K562 (cell line): ENCODE data around the gene ZCCHC8. TPM values are rescaled to one million over a fixed set of nuclear protein-coding genes. Genes with fewer than 3 reads are reported as not detected.
A peak's percentile ranks its signal among the peaks of the same experiment; 100 is the strongest.

Source experiments
- CBFA2T2 ChIP-seq: fragments of 450-650 bp; conservative IDR thresholded peaks from 2 replicates; pipeline ENCODE4 v1.6.1; 2017; ENCODE audit warnings: mild to moderate bottlenecking
- CBFA2T3 ChIP-seq: fragments of 450-650 bp; IDR thresholded peaks from 2 replicates; pipeline ENCODE4 v1.6.1; 2017
- ESRRA ChIP-seq: fragments of 450-650 bp; IDR thresholded peaks from 2 replicates; pipeline ENCODE4 v1.6.1; 2014; ENCODE audit warnings: low read depth, mild to moderate bottlenecking, moderate library complexity, borderline replicate concordance
- FOS ChIP-seq: IDR thresholded peaks from 3 replicates; pipeline ENCODE4 v1.6.1; 2011; ENCODE audit not compliant: insufficient read length; ENCODE audit errors: extremely low read depth
- GABPB1 ChIP-seq: sonication (generic); formaldehyde crosslinking; IDR thresholded peaks from 2 replicates; pipeline ENCODE4 v1.8.0; 2022; ENCODE audit warnings: mild to moderate bottlenecking, missing genetic modification reagents
- HEY1 ChIP-seq: fragments of 250-450 bp; sonication (Bioruptor Pico); IDR thresholded peaks from 2 replicates; pipeline ENCODE4 v1.5.0; 2020; ENCODE audit warnings: mild to moderate bottlenecking, moderate library complexity, borderline replicate concordance
- KLF6 ChIP-seq: fragments of 250-450 bp; sonication (Bioruptor Pico); IDR thresholded peaks from 2 replicates; pipeline ENCODE4 v1.4.0; 2020; ENCODE audit warnings: mild to moderate bottlenecking, moderate library complexity, borderline replicate concordance
- MTA2 ChIP-seq: fragments of 450-650 bp; IDR thresholded peaks from 2 replicates; pipeline ENCODE4 v1.6.1; 2016; ENCODE audit warnings: low read depth
- NCOR1 ChIP-seq: fragments of 450-650 bp; IDR thresholded peaks from 2 replicates; pipeline ENCODE4 v1.6.1; 2016; ENCODE audit warnings: mild to moderate bottlenecking, moderate library complexity
- POLR2AphosphoS2 ChIP-seq: IDR thresholded peaks from 2 replicates; pipeline ENCODE4 v1.6.1; 2012; ENCODE audit warnings: low read length, improper control_type of control experiment
- RCOR1 ChIP-seq, 2 experiments: IDR thresholded peaks; 2 replicates each; pipeline ENCODE4 v1.6.1; 2012; ENCODE audit warnings: low read depth in 2 of 2, low read length in 2 of 2, borderline replicate concordance in 1 of 2, improper control_type of control experiment in 1 of 2
- TAF7 ChIP-seq: fragments of 450-650 bp; IDR thresholded peaks from 2 replicates; pipeline ENCODE4 v1.6.1; 2016; ENCODE audit warnings: missing genetic modification characterization, missing compliant biosample characterization
- TCF3 ChIP-seq: sonication (generic); formaldehyde crosslinking; IDR thresholded peaks from 2 replicates; pipeline ENCODE4 v1.4.0; 2020; ENCODE audit warnings: mild to moderate bottlenecking, missing genetic modification reagents
- ZNF174 ChIP-seq: fragments of 250-450 bp; sonication (Bioruptor Pico); IDR thresholded peaks from 2 replicates; pipeline ENCODE4 v1.4.0; 2020; ENCODE audit warnings: mild to moderate bottlenecking
- ZNF232 ChIP-seq: sonication (generic); formaldehyde crosslinking; IDR thresholded peaks from 2 replicates; pipeline ENCODE4 v1.8.0; 2022; ENCODE audit warnings: mild to moderate bottlenecking, missing genetic modification reagents
- ZNF282 ChIP-seq: sonication (generic); formaldehyde crosslinking; IDR thresholded peaks from 2 replicates; pipeline ENCODE4 v1.8.1; 2023; ENCODE audit warnings: missing genetic modification reagents
- ZNF644 ChIP-seq: fragments of 200-800 bp; sonication (Bioruptor generic); IDR thresholded peaks from 2 replicates; pipeline ENCODE4 v1.6.1; 2016; ENCODE audit warnings: low read depth, missing genetic modification characterization, missing compliant biosample characterization
- polyA plus RNA-seq, 8 experiments: library from polyadenylated mRNA; depleted of rRNA in 4 of 8; stranded (reverse) in 5 of 8; unstranded in 3 of 8; fragments of >200 nt; fragmentation: Nextera tagmentation in 2 of 8; fragmentation: Illumina TruSeq in 1 of 8; extraction: Ambion mirVana in 2 of 8; extraction: Trizol in 1 of 8; gene quantifications; 2 replicates each; pipeline versions ENCODE4 v1.2.1 to v1.2.3, GENCODE V29; 2011 to 2014; ENCODE audit warnings: inconsistent platforms in 1 of 8, missing spikeins in 1 of 8
- total RNA-seq, 7 experiments: library from RNA; depleted of rRNA in 6 of 7; stranded (reverse); fragments of >200 nt in 6 of 7; fragmentation: Illumina TruSeq in 2 of 7; extraction: Trizol in 2 of 7; gene quantifications; 2 replicates each; pipeline versions ENCODE4 v1.2.1 to v1.2.3, GENCODE V29; 2011 to 2021; ENCODE audit warnings: low replicate concordance in 1 of 7
- TF ChIP-seq, protein P1 (sequence below): fragments of 250-450 bp; sonication (Bioruptor Pico); IDR thresholded peaks from 2 replicates; pipeline ENCODE4 v1.8.0; 2021; ENCODE audit warnings: mild to moderate bottlenecking, moderate library complexity
- TF ChIP-seq, protein P2 (sequence below): sonication (generic); formaldehyde crosslinking; IDR thresholded peaks from 2 replicates; pipeline ENCODE4 v1.9.0; 2022; ENCODE audit warnings: mild to moderate bottlenecking, missing genetic modification reagents
- TF ChIP-seq, protein P3 (sequence below): fragments of 250-450 bp; sonication (Bioruptor Pico); IDR thresholded peaks from 2 replicates; pipeline ENCODE4 v1.4.0; 2020; ENCODE audit warnings: mild to moderate bottlenecking
- TF ChIP-seq, protein P4 (sequence below), 2 experiments: fragments of 150-350 bp in 1 of 2; IDR thresholded peaks; 2 replicates each; pipeline ENCODE4 v1.6.1; 2012 to 2016; ENCODE audit warnings: low read depth in 2 of 2, low read length in 2 of 2, mild to moderate bottlenecking in 1 of 2, moderate library complexity in 1 of 2
- TF ChIP-seq, protein P5 (sequence below), 2 experiments: fragments of 450-650 bp; conservative IDR thresholded peaks; 2 replicates each; pipeline ENCODE4 v1.6.1; 2017; ENCODE audit warnings: mild to moderate bottlenecking in 2 of 2, moderate library complexity in 2 of 2

The ZCCHC8 gene
- total and polyA plus RNA-seq, 9 of the 15 experiments (the other 6 are each of a cell fraction or from before 2014, with no cell fraction given): 14.8 to 50.9 (median 34.1) TPM

DNA sequence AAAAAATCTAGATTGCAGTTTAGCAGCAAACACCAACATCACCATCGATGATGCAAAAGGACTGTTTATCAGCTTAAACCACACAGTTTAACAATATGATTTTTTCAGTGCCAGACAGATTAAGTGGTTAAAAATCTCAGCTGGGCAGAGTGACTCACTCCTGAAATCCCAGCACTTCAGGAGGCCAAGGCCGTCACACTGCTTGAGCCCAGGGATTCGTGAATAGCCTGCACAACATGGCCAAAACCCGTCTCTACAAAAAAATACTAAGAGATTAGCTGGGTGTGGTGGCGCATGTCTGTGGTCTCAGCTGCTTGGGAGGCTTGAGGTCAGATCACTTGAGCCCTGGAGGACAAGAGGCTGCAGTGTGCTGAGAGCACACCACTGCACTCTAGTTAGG is 17.1 kb upstream of the ZCCHC8 start (continued):
- TF ChIP-seq, protein P1, sequence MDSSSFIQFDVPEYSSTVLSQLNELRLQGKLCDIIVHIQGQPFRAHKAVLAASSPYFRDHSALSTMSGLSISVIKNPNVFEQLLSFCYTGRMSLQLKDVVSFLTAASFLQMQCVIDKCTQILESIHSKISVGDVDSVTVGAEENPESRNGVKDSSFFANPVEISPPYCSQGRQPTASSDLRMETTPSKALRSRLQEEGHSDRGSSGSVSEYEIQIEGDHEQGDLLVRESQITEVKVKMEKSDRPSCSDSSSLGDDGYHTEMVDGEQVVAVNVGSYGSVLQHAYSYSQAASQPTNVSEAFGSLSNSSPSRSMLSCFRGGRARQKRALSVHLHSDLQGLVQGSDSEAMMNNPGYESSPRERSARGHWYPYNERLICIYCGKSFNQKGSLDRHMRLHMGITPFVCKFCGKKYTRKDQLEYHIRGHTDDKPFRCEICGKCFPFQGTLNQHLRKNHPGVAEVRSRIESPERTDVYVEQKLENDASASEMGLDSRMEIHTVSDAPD (CRISPR knock-in tag): no peak
- TF ChIP-seq, protein P2, sequence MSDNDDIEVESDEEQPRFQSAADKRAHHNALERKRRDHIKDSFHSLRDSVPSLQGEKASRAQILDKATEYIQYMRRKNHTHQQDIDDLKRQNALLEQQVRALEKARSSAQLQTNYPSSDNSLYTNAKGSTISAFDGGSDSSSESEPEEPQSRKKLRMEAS (CRISPR knock-in tag): no peak
- TF ChIP-seq TAF7 (tag) (no peak), HEY1 (CRISPR knock-in tag) (no peak), ZNF282 (CRISPR knock-in tag) (no peak), MTA2 (no peak), ZNF174 (CRISPR knock-in tag) (no peak), FOS (no peak), RCOR1 (IDR thresholded peaks at IDR 0.05; ENCODE audit: borderline replicate concordance in 1 of 2, low read depth in 2 of 2, low read length in 2 of 2) (peak; percentile 97 to 98), ZNF644 (tag) (no peak), ESRRA (peak; percentile 16; the same call in 1 of the 2 replicates), NCOR1 (peak; percentile 38; the same call in 1 of the 2 replicates), CBFA2T2 (peak; percentile 49; the same call in 1 of the 2 replicates), KLF6 (CRISPR knock-in tag) (no peak), GABPB1 (CRISPR knock-in tag) (0 out of 2 replicates have a peak, but pooled peaks have one; percentile 24), POLR2AphosphoS2 (no peak), ZNF232 (no peak), CBFA2T3 (peak; percentile 75), TCF3 (CRISPR knock-in tag) (peak; percentile 52)
- TF ChIP-seq, protein P3, sequence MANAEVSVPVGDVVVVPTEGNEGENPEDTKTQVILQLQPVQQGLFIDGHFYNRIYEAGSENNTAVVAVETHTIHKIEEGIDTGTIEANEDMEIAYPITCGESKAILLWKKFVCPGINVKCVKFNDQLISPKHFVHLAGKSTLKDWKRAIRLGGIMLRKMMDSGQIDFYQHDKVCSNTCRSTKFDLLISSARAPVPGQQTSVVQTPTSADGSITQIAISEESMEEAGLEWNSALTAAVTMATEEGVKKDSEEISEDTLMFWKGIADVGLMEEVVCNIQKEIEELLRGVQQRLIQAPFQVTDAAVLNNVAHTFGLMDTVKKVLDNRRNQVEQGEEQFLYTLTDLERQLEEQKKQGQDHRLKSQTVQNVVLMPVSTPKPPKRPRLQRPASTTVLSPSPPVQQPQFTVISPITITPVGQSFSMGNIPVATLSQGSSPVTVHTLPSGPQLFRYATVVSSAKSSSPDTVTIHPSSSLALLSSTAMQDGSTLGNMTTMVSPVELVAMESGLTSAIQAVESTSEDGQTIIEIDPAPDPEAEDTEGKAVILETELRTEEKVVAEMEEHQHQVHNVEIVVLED (CRISPR knock-in tag): no peak
- TF ChIP-seq, protein P4, sequence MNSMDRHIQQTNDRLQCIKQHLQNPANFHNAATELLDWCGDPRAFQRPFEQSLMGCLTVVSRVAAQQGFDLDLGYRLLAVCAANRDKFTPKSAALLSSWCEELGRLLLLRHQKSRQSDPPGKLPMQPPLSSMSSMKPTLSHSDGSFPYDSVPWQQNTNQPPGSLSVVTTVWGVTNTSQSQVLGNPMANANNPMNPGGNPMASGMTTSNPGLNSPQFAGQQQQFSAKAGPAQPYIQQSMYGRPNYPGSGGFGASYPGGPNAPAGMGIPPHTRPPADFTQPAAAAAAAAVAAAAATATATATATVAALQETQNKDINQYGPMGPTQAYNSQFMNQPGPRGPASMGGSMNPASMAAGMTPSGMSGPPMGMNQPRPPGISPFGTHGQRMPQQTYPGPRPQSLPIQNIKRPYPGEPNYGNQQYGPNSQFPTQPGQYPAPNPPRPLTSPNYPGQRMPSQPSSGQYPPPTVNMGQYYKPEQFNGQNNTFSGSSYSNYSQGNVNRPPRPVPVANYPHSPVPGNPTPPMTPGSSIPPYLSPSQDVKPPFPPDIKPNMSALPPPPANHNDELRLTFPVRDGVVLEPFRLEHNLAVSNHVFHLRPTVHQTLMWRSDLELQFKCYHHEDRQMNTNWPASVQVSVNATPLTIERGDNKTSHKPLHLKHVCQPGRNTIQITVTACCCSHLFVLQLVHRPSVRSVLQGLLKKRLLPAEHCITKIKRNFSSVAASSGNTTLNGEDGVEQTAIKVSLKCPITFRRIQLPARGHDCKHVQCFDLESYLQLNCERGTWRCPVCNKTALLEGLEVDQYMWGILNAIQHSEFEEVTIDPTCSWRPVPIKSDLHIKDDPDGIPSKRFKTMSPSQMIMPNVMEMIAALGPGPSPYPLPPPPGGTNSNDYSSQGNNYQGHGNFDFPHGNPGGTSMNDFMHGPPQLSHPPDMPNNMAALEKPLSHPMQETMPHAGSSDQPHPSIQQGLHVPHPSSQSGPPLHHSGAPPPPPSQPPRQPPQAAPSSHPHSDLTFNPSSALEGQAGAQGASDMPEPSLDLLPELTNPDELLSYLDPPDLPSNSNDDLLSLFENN (IDR thresholded peaks at IDR 0.05; ENCODE audit: low read depth in 2 of 2, low read length in 2 of 2): no peak
- TF ChIP-seq, protein P5, sequence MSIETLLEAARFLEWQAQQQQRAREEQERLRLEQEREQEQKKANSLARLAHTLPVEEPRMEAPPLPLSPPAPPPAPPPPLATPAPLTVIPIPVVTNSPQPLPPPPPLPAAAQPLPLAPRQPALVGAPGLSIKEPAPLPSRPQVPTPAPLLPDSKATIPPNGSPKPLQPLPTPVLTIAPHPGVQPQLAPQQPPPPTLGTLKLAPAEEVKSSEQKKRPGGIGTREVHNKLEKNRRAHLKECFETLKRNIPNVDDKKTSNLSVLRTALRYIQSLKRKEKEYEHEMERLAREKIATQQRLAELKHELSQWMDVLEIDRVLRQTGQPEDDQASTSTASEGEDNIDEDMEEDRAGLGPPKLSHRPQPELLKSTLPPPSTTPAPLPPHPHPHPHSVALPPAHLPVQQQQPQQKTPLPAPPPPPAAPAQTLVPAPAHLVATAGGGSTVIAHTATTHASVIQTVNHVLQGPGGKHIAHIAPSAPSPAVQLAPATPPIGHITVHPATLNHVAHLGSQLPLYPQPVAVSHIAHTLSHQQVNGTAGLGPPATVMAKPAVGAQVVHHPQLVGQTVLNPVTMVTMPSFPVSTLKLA (conservative IDR thresholded peaks at IDR 0.05): peak in 1 of 2 experiments; percentile 43; a peak in 1 of 4 replicates
